Epithelial cell of proximal tubule (primary cell): ENCODE results near the gene ATG10. TPM values are rescaled to one million over a fixed set of nuclear protein-coding genes. Genes with fewer than 3 reads are reported as not detected.
"Not testable (repeated sequence)": the region's sequence is repeated elsewhere in the genome, so short reads cannot be mapped to it uniquely, and the experiment has no call there.

Source experiments
- DNase-seq: peaks from one replicate; pipeline ENCODE4 v3.0.0-alpha.2; 2011; ENCODE audit warnings: low read depth
- H3K4me3 ChIP-seq: 2 replicates; pipeline ENCODE4 v1.5.1; 2011; ENCODE audit warnings: low read depth, mild to moderate bottlenecking, low read length
- CTCF ChIP-seq: conservative IDR thresholded peaks from 2 replicates; pipeline ENCODE4 v1.5.1; 2012; ENCODE audit warnings: low read depth, mild to moderate bottlenecking, low read length
- total RNA-seq: library from RNA; depleted of rRNA; stranded (reverse); fragments of >200 nt; gene quantifications from 2 replicates; pipeline ENCODE4 v1.2.3, GENCODE V29; 2015

The ATG10 gene
- total RNA-seq, 1 donor from 2014 or later: 20.9 TPM

GRCh38 chr5:82045554-82046275, 73.9 kb downstream of the ATG10 start:
- no peak for DNase-seq
- TF ChIP-seq CTCF: no peak
- H3K4me3 ChIP-seq: no peak overlapping the region

GRCh38 chr5:82046276-82046647, 74.4 kb downstream of the ATG10 start:
- no peak for DNase-seq
- H3K4me3 ChIP-seq: no peak overlapping the region
- no peak for TF ChIP-seq CTCF

- no peak for TF ChIP-seq CTCF
- DNase-seq: no peak
- H3K4me3 ChIP-seq: no peak overlapping the region
These were observed 79.1 kb downstream of the ATG10 start for GRCh38 chr5:82050955-82051354.

- DNase-seq: no peak
- no peak for TF ChIP-seq CTCF
- H3K4me3 ChIP-seq: no peak overlapping the region
These were observed 82.3 kb downstream of the ATG10 start for GRCh38 chr5:82054004-82054710.

- no peak overlapping the region for H3K4me3 ChIP-seq
- DNase-seq: no peak
- no peak for TF ChIP-seq CTCF
These were observed 85.2 kb downstream of the ATG10 start for GRCh38 chr5:82057051-82057450.

- H3K4me3 ChIP-seq: no peak overlapping the region
- no peak for DNase-seq
- no peak for TF ChIP-seq CTCF
These were observed 86.9 kb downstream of the ATG10 start for GRCh38 chr5:82058710-82059109.

GRCh38 chr5:82066791-82067190, 95.0 kb downstream of the ATG10 start:
- DNase-seq: no peak
- no peak overlapping the region for H3K4me3 ChIP-seq
- TF ChIP-seq CTCF: no peak

GRCh38 chr5:82068042-82068441, 96.2 kb downstream of the ATG10 start:
- not testable (repeated sequence) for H3K4me3 ChIP-seq, DNase-seq
